Fibroblast of mammary gland (primary cell): ENCODE measurements around the gene MAFG.

Experiments used
- DNase-seq: peaks from one replicate; pipeline ENCODE4 v3.0.0-alpha.2; 2010; ENCODE audit warnings: low read depth
- H3K4me3 ChIP-seq: 2 replicates; pipeline ENCODE4 v1.5.1; 2011; ENCODE audit warnings: low read depth, mild to moderate bottlenecking, low read length, moderate library complexity; ENCODE audit not compliant: control insufficient read depth
- CTCF ChIP-seq: conservative IDR thresholded peaks from 2 replicates; pipeline ENCODE4 v1.5.1; 2011; ENCODE audit warnings: low read depth, low read length, inconsistent platforms; ENCODE audit not compliant: control insufficient read depth, insufficient read depth

Gene MAFG

GRCh38 chr17:81888988-81889595, 38.4 kb downstream of the MAFG start:
- TF ChIP-seq CTCF: no peak
- H3K4me3 ChIP-seq: no peak overlapping the region
- no peak for DNase-seq

GRCh38 chr17:81888105-81888987, 39.2 kb downstream of the MAFG start:
- H3K4me3 ChIP-seq: no peak overlapping the region
- no peak for DNase-seq
- TF ChIP-seq CTCF: no peak

- no peak for TF ChIP-seq CTCF
- peak; percentile 56 for DNase-seq
- no peak overlapping the region for H3K4me3 ChIP-seq
These were observed 41.5 kb downstream of the MAFG start for GRCh38 chr17:81885869-81886548.

- DNase-seq: no peak
- TF ChIP-seq CTCF: no peak
- no peak overlapping the region for H3K4me3 ChIP-seq
These were observed 42.1 kb downstream of the MAFG start for GRCh38 chr17:81885454-81885853.

GRCh38 chr17:81884968-81885367, 42.6 kb downstream of the MAFG start:
- H3K4me3 ChIP-seq: no peak overlapping the region
- no peak for TF ChIP-seq CTCF
- no peak for DNase-seq

GRCh38 chr17:81884520-81884919, 43.0 kb downstream of the MAFG start:
- no peak overlapping the region for H3K4me3 ChIP-seq

More at GRCh38 chr17:81884520-81884919, 43.0 kb downstream of the MAFG start:
- no peak for DNase-seq
- no peak for TF ChIP-seq CTCF
